Measurements from ENCODE around the gene OSBPL7.
"Not testable (repeated sequence)": the region's sequence is repeated elsewhere in the genome, so short reads cannot be mapped to it uniquely, and the experiment has no call there.

OSBPL7 gene

GRCh38 chr17:47774987-47775580 is 46.5 kb downstream of the OSBPL7 start:
- no peak for DNase-seq (ENCODE audit: extremely low read depth in 1 of 2, low read depth in 1 of 2)

GRCh38 chr17:47774331-47774730 is 47.3 kb downstream of the OSBPL7 start:
- no peak for DNase-seq (ENCODE audit: extremely low read depth in 1 of 2, low read depth in 1 of 2)

- not testable (repeated sequence) for DNase-seq (ENCODE audit: extremely low read depth in 1 of 2, low read depth in 1 of 2)
These were observed 47.9 kb downstream of the OSBPL7 start for GRCh38 chr17:47773649-47774048.

- no peak for DNase-seq (ENCODE audit: extremely low read depth in 1 of 2, low read depth in 1 of 2)
These were observed 57.5 kb downstream of the OSBPL7 start for GRCh38 chr17:47763913-47764582.

- no peak for DNase-seq (ENCODE audit: extremely low read depth in 1 of 2, low read depth in 1 of 2)
These were observed 58.9 kb downstream of the OSBPL7 start for GRCh38 chr17:47762728-47763127.

GRCh38 chr17:47760409-47761140 is 61.0 kb downstream of the OSBPL7 start:
- DNase-seq (ENCODE audit: extremely low read depth in 1 of 2, low read depth in 1 of 2), result no peak

- no peak for DNase-seq (ENCODE audit: extremely low read depth in 1 of 2, low read depth in 1 of 2)
These were observed 64.2 kb downstream of the OSBPL7 start for GRCh38 chr17:47757386-47757785.

All from activated CD8-positive, alpha-beta memory T cell treated with anti-CD3 and anti-CD28 coated beads for 1 hour (primary cell).